Measurements from ENCODE around the gene ATG10.

ATG10 gene

GRCh38 chr5:82275216-82275664, 303.4 kb downstream of the ATG10 start:
- peak; percentile 8 for DNase-seq (ENCODE audit: low read depth)
- TF ChIP-seq POLR2A (IDR thresholded peaks at IDR 0.05; ENCODE audit: extremely low read depth, insufficient read length) (peak; percentile 22), MYC (IDR thresholded peaks at IDR 0.05; ENCODE audit: low read depth, low read length) (no peak)
- H3K4me3 ChIP-seq (ENCODE audit: low read depth, low read length): no peak overlapping the region

GRCh38 chr5:82276800-82277612, 305.2 kb downstream of the ATG10 start:
- DNase-seq (ENCODE audit: low read depth): peak; percentile 12
- peak overlapping the region; percentile 99 for H3K4me3 ChIP-seq (ENCODE audit: low read depth, low read length)
- TF ChIP-seq CTCF (IDR thresholded peaks at IDR 0.05; ENCODE audit: low read depth, low read length): no peak
- TF ChIP-seq POLR2A (IDR thresholded peaks at IDR 0.05; ENCODE audit: extremely low read depth, insufficient read length): no peak
- no peak for TF ChIP-seq MYC (IDR thresholded peaks at IDR 0.05; ENCODE audit: low read depth, low read length)
- TF ChIP-seq MAX (IDR thresholded peaks at IDR 0.05; ENCODE audit: low read depth, low read length): no peak

GRCh38 chr5:82277613-82277986, 305.8 kb downstream of the ATG10 start:
- H3K4me3 ChIP-seq (ENCODE audit: low read depth, low read length): peak overlapping the region; percentile 99
- TF ChIP-seq MYC (IDR thresholded peaks at IDR 0.05; ENCODE audit: low read depth, low read length) (no peak), CTCF (IDR thresholded peaks at IDR 0.05; ENCODE audit: low read depth, low read length) (no peak), POLR2A (IDR thresholded peaks at IDR 0.05; ENCODE audit: extremely low read depth, insufficient read length) (no peak), MAX (IDR thresholded peaks at IDR 0.05; ENCODE audit: low read depth, low read length) (no peak)
- no peak for DNase-seq (ENCODE audit: low read depth)

- H3K4me3 ChIP-seq (ENCODE audit: low read depth, low read length): peak within 1 kb of the TSS; percentile 99
- peak; percentile 85 for TF ChIP-seq POLR2A (IDR thresholded peaks at IDR 0.05; ENCODE audit: extremely low read depth, insufficient read length)
- TF ChIP-seq CTCF (IDR thresholded peaks at IDR 0.05; ENCODE audit: low read depth, low read length): no peak
- peak; percentile 90 for TF ChIP-seq MYC (IDR thresholded peaks at IDR 0.05; ENCODE audit: low read depth, low read length)
- peak; percentile 79 for TF ChIP-seq MAX (IDR thresholded peaks at IDR 0.05; ENCODE audit: low read depth, low read length)
- peak; percentile 92 for DNase-seq (ENCODE audit: low read depth)
Measured at GRCh38 chr5:82277987-82278710, 306.3 kb downstream of the ATG10 start, which contains the start of gene RPS23. TSS of gene RPS23 (minus strand) at chr5:82278354. CDS start at chr5:82278323, 31 bp downstream.

GRCh38 chr5:82278711-82279370, 307.0 kb downstream of the ATG10 start:
- peak overlapping the region; percentile 99 for H3K4me3 ChIP-seq (ENCODE audit: low read depth, low read length)
- DNase-seq (ENCODE audit: low read depth): no peak

More at GRCh38 chr5:82278711-82279370, 307.0 kb downstream of the ATG10 start:
- no peak for TF ChIP-seq MAX (IDR thresholded peaks at IDR 0.05; ENCODE audit: low read depth, low read length)
- no peak for TF ChIP-seq MYC (IDR thresholded peaks at IDR 0.05; ENCODE audit: low read depth, low read length)
- TF ChIP-seq POLR2A (IDR thresholded peaks at IDR 0.05; ENCODE audit: extremely low read depth, insufficient read length): no peak
- TF ChIP-seq CTCF (IDR thresholded peaks at IDR 0.05; ENCODE audit: low read depth, low read length): no peak
